Activated T-cell treated with anti-CD3 and anti-CD28 coated beads, Interleukin-2, amount 50 U/mL, for 72 hours (primary cell): ENCODE data around the gene TAB3. TPM values are rescaled to one million over a fixed set of nuclear protein-coding genes. Genes with fewer than 3 reads are reported as not detected.
"Not testable (repeated sequence)": the region's sequence is repeated elsewhere in the genome, so short reads cannot be mapped to it uniquely, and the experiment has no call there.

Experiments used
- ATAC-seq, 2 donors: fragments of 150-1000 bp; cut with Tn5 transposase; replicated peaks in 1 of 2; 2 replicates each; pipeline ENCODE4 v1.10.0; 2021; ENCODE audit warnings: moderate library complexity in 2 of 2, mild to moderate bottlenecking in 1 of 2
- DNase-seq, 2 donors: peaks; one replicate each; pipeline ENCODE4 v3.0.0; 2021 to 2022; ENCODE audit warnings: mixed read lengths in 1 of 2
- H3K27ac Mint-ChIP-seq: one replicate; pipeline ENCODE4 v1.8.0; 2022; ENCODE audit warnings: mild to moderate bottlenecking, moderate library complexity, mixed read lengths
- H3K27me3 Mint-ChIP-seq: one replicate; pipeline ENCODE4 v1.8.0; 2022; ENCODE audit warnings: low read depth, mixed read lengths
- H3K36me3 Mint-ChIP-seq, 2 donors: one replicate each; pipeline ENCODE4 v1.8.0; 2022; ENCODE audit warnings: mixed read lengths in 2 of 2, mild to moderate bottlenecking in 1 of 2; ENCODE audit not compliant: insufficient read depth in 2 of 2
- H3K4me1 Mint-ChIP-seq: one replicate; pipeline ENCODE4 v1.8.0; 2022; ENCODE audit warnings: low read depth, mixed read lengths
- H3K4me3 Mint-ChIP-seq, 2 donors: one replicate each; pipeline ENCODE4 v1.8.0; 2022; ENCODE audit warnings: mild to moderate bottlenecking in 2 of 2, mixed read lengths in 2 of 2, moderate library complexity in 2 of 2
- H3K9me3 Mint-ChIP-seq, 2 donors: one replicate each; pipeline ENCODE4 v1.8.0; 2022; ENCODE audit warnings: mixed read lengths in 2 of 2
- total RNA-seq, 2 donors: library from RNA; stranded (reverse); gene quantifications; one replicate each; pipeline ENCODE4 v1.2.3, GENCODE V29; 2022

Gene TAB3
- total RNA-seq, 2 donors from 2014 or later = 20.8 to 27.5 TPM

DNA sequence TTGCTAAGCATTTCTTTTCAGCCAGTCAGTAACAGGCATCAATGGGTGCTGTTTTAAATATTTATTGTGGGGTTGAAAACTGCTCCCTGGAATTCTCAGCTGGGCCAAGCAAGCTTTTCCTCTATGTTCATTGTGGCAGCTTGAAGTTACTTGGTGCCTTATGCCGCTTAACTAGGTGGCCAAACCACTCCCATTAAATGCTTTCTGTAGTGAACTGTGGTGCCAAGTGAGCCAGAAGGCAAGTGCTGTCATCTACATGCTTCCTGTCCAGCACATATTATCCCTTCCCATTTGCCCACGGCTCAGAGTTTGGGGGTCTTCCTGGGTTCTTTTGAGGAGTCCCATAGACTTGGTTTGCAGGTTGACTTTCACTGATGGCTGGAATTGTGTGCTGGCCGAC lies 64.8 kb downstream of the TAB3 start:
- H3K4me3 Mint-ChIP-seq = no peak overlapping the region
- H3K27ac Mint-ChIP-seq = no peak overlapping the region
- peaks cover 12% of the 10 kb centered on the region for H3K27me3 Mint-ChIP-seq
- H3K9me3 Mint-ChIP-seq = no peaks in the 10 kb centered on the region
- peaks cover 16% of the 10 kb centered on the region for H3K4me1 Mint-ChIP-seq
- DNase-seq = no peak
- H3K36me3 Mint-ChIP-seq = peaks cover 0 to under 1% of the 10 kb centered on the region in 2 donors
- no peak for ATAC-seq

DNA sequence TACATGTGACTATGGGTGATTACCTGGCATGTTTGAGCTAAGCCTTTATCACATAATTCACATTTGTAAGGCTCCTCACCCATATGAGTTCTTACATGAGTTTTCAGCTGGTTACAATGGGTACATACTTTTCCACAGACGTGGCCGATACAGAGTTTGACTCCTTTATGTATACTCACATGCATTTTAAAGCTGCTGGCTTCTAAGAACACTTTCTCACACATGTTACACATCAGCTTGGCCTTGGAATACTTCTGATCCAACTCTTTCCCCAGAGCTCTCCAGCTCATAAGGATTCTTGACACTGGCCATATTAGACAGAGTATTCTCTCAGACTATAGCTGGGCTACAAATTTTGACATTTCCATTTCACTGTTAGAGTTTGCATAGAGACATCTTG lies 66.3 kb downstream of the TAB3 start:
- DNase-seq = no peak
- no peak overlapping the region for H3K4me3 Mint-ChIP-seq
- ATAC-seq = no peak
- H3K36me3 Mint-ChIP-seq = no peaks in the 10 kb centered on the region
- H3K27me3 Mint-ChIP-seq = peaks cover 15% of the 10 kb centered on the region
- no peak overlapping the region for H3K27ac Mint-ChIP-seq
- peaks cover 15% of the 10 kb centered on the region for H3K4me1 Mint-ChIP-seq
- no peaks in the 10 kb centered on the region for H3K9me3 Mint-ChIP-seq

DNA sequence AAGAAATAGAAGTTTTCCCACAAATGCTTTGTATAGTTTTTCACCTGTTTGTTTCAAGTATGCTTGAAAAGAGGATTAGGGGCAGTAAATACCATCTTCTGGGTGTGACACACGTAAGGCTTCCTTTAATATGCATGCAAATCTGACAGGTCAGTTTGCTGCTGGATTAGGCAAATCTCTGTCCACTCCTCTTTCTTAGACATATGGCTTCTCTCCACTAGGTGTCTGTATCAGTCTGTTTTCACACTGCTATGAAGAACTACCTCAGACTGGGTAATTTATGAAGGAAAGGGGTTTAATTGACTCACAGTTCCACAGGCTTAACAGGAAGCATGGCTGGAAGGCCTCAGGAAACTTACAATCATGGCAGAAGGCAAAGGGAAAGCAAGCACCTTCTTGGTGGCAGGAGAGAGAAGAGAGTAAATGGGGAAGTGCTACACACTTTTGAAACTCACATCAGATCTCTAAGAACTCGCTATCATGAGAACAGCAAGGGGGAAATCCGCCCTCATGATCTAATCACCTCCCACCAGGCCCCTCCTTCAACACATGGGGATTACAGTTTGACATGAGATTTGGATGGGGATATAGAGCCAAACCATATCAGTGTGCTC lies 66.9 kb downstream of the TAB3 start:
- ATAC-seq = no peak
- no peak overlapping the region for H3K27ac Mint-ChIP-seq
- no peaks in the 10 kb centered on the region for H3K9me3 Mint-ChIP-seq
- H3K4me1 Mint-ChIP-seq = peaks cover 15% of the 10 kb centered on the region
- H3K4me3 Mint-ChIP-seq = no peak overlapping the region
- H3K27me3 Mint-ChIP-seq = peaks cover 15% of the 10 kb centered on the region
- DNase-seq = no peak
- H3K36me3 Mint-ChIP-seq = no peaks in the 10 kb centered on the region

DNA sequence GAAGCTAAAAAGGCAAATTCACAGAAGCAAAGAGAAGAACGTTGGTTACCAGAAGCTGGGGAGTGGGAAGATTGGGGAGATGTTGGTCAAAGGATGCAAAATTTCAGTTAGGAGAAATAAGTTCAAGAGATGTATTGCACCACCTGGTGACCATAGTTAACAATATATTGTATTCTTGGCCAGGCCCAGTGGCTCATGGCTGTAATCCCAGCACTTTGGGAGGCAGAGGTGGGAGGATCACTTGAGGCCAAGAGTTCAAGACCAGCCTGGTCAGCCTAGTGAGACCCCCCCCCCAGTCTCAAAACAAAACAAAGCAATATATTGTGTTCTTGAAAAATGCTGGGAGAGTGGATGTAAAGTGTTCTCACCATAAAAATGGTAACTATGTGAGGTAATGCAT lies 67.9 kb downstream of the TAB3 start:
- H3K4me1 Mint-ChIP-seq = peaks cover 11% of the 10 kb centered on the region
- DNase-seq = no peak
- H3K4me3 Mint-ChIP-seq = no peak overlapping the region
- no peaks in the 10 kb centered on the region for H3K36me3 Mint-ChIP-seq
- H3K27me3 Mint-ChIP-seq = peaks cover 15% of the 10 kb centered on the region
- H3K9me3 Mint-ChIP-seq = no peaks in the 10 kb centered on the region
- ATAC-seq = no peak
- H3K27ac Mint-ChIP-seq = no peak overlapping the region

DNA sequence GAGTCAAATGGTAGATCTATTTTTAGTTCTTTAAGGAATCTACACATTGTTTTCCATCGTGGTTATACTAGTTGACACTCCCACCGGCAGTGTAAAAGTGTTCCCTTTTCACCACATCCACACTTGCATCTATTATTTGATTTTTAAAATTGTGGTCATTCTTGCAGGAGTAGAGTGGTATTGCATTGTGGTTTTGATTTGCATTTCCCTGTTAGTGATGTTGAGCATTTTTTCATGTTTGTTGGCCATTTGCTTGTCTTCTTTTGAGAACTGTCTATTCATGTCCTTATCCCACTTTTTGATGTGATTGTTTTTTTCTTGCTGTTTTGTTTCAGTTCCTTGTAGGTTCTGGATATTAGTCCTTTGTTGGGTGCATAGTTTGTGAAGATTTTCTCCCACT lies 70.0 kb downstream of the TAB3 start:
- no peak overlapping the region for H3K27ac Mint-ChIP-seq
- H3K27me3 Mint-ChIP-seq = peaks cover 15% of the 10 kb centered on the region
- H3K9me3 Mint-ChIP-seq = no peaks in the 10 kb centered on the region
- H3K4me3 Mint-ChIP-seq = no peak overlapping the region
- no peaks in the 10 kb centered on the region for H3K36me3 Mint-ChIP-seq
- DNase-seq = no peak
- ATAC-seq = no peak
- peaks cover 5% of the 10 kb centered on the region for H3K4me1 Mint-ChIP-seq

DNA sequence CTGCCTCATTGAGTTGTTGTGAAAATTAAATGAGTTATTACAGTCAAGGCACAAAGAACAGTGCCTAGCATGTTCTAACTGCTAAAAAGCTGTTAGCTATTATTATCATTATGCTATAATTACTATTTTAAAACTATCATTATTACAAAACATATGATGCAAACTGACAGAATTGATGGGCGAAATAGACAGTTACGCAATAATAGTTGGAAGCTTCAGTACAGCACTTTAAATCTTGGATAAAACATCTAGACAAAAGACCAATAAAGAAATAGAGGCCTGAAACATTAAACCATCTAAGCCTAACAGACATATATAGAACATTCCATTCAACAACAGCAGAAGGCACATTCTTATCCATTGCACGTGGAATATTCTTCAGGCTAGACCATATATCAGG lies 73.0 kb downstream of the TAB3 start:
- Mint-ChIP-seq H3K36me3 (no peaks in the 10 kb centered on the region), H3K4me1 (no peaks in the 10 kb centered on the region), H3K9me3 (no peaks in the 10 kb centered on the region), H3K4me3 (no peak overlapping the region), H3K27me3 (peaks cover 15% of the 10 kb centered on the region), H3K27ac (no peak overlapping the region)
- no peak for ATAC-seq
- no peak for DNase-seq

DNA sequence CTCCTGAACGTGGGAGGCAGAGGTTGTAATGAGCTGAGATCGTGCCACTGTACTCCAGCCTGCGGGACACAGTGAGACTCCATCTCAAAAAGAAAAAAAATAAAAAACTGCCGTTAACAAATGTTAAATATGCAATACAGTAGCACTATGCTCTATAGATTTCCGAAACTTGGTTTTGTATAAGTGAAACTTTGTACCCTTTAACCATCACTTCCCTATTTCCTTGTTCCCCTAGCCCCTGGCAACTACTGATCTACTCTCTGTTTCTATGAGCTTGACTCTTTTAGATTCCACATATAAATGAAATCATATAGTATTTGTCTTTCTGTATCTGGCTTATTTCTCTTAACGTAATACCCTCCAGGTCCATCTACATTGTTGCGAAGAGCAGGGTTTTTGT lies 74.1 kb downstream of the TAB3 start:
- DNase-seq (no peak), ATAC-seq (no peak)
- Mint-ChIP-seq H3K4me3 (no peak overlapping the region), H3K9me3 (no peaks in the 10 kb centered on the region), H3K36me3 (no peaks in the 10 kb centered on the region), H3K27ac (no peak overlapping the region), H3K27me3 (peaks cover 11% of the 10 kb centered on the region), H3K4me1 (no peaks in the 10 kb centered on the region)

DNA sequence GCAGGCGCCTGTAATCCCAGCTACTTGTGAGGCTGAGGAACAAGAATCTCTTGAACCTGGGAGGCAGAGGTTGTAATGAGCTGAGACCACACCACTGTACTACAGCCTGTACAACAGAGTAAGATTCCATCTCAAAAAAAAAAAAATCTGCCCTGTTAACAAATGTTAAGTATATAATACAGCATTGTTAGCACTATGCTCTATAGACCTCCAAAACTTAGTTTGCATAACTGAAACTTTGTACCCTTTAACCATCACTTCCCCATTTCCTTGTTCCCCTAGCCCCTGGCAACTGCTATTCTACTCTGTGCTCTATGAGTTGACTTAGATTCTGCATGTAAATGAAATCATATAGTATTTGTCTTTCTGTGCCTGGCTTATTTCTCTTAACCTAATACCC lies 76.7 kb downstream of the TAB3 start:
- H3K4me1 Mint-ChIP-seq = no peaks in the 10 kb centered on the region
- DNase-seq = no peak
- ATAC-seq = no peak
- H3K27me3 Mint-ChIP-seq = no peaks in the 10 kb centered on the region
- peaks cover 0 to 2% of the 10 kb centered on the region in 2 donors for H3K9me3 Mint-ChIP-seq
- no peak overlapping the region for H3K27ac Mint-ChIP-seq
- no peaks in the 10 kb centered on the region for H3K36me3 Mint-ChIP-seq
- no peak overlapping the region for H3K4me3 Mint-ChIP-seq

DNA sequence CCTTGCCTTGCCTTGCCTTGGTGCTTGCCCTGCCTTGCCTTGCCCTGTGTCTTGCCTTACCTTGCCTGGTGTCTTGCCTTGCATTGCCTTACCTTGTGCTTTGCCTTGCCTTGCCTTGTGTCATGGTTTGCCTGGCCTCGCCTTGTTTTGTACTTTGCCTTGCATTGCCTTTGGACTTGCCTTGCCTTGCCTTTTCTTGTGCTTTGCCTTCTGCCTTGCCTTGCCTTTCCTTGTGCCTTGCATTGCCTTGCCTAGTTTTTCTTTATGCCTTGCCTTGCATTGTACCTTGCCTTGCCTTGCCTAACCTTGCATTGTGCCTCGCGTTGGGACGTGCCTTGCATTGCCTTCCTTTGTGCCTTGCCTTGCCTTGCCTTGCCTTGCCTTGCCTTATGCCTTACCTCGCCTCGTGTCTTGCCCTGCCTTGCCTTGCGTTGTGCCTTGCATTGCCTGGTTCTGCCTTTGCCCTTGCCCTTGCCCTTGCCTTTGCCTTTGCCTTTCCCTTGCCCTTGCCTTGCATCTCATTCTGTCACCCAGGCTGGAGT lies 82.8 kb downstream of the TAB3 start:
- Mint-ChIP-seq H3K4me3 (no peak overlapping the region), H3K4me1 (no peaks in the 10 kb centered on the region), H3K9me3 (peaks cover 0 to 4% of the 10 kb centered on the region in 2 donors), H3K36me3 (peaks cover 0 to 2% of the 10 kb centered on the region in 2 donors), H3K27me3 (no peaks in the 10 kb centered on the region), H3K27ac (no peak overlapping the region)
- ATAC-seq = no peak
- DNase-seq = no peak

DNA sequence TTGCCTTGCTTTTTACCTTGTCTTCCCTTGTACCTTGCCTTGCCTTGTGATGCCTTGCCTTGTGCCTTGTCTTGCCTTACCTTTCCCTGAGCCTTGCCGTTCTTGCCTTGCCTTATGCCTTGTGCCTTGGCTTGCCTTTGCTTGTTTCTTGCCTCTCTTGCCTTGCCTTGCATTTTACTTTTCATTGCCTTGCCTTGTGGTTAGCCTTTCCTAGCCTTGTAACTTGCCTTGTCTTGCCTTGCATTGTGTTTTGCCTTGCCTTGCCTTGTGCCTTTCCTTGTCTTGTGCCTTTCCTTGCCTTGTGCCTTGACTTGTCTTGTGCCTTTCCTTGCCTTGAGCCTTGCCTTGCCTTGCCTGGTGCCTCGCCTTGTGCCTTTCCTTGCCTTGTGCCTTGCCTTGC lies 84.6 kb downstream of the TAB3 start:
- Mint-ChIP-seq H3K27me3 (no peaks in the 10 kb centered on the region), H3K4me1 (no peaks in the 10 kb centered on the region), H3K36me3 (peaks cover 0 to 2% of the 10 kb centered on the region in 2 donors), H3K9me3 (peaks cover 0 to 4% of the 10 kb centered on the region in 2 donors), H3K27ac (no peak overlapping the region), H3K4me3 (no peak overlapping the region)
- no peak for DNase-seq
- no peak for ATAC-seq

DNA sequence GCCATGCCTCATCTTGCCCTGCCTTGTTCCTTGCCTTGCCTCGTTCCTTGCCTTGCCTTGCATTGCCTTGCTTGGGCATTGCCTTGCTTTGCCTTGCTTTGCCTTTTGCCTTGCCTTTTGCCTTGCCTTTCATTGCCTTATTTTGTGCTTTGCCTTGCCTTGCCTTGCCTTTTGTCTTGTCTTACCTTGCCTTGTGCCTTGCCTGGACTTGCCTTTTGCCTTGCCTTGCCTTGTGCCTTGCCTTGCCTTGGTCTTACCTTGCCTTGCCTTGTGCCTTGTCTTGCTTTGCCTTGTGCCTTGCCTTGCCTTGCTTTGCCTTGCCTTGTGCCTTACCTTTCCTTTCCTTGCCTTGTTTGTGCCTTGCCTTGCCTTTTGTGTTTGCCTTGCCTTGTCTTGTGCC lies 88.2 kb downstream of the TAB3 start:
- DNase-seq (no peak), ATAC-seq (no peak)
- Mint-ChIP-seq H3K36me3 (no peaks in the 10 kb centered on the region), H3K4me1 (no peaks in the 10 kb centered on the region), H3K27ac (no peak overlapping the region), H3K9me3 (peaks cover 0 to 4% of the 10 kb centered on the region in 2 donors), H3K4me3 (no peak overlapping the region), H3K27me3 (no peaks in the 10 kb centered on the region)

DNA sequence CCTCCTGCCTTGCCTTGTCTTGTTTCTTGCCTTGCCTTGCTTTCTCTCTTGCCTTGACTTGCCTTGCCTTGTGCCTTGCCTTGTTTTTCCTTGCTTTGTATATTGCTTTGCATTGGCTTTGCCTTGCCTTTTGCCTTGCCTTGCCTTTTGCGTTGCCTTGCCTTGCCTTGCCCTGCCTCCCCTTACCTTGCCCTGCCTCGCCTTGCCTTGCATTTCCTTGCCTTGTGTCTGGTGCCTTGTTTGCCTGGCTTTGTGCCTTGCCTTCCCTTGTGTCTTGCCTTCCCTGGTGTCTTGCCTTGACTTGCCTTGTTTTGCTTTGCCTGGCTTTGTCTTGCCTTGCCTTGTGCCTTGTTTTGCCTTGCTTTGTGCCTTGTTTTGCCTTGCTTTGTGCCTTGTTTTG lies 89.7 kb downstream of the TAB3 start:
- Mint-ChIP-seq H3K9me3 (peaks cover 1 to 14% of the 10 kb centered on the region in 2 donors), H3K4me1 (no peaks in the 10 kb centered on the region), H3K36me3 (peaks cover 0 to 3% of the 10 kb centered on the region in 2 donors), H3K27ac (no peak overlapping the region), H3K27me3 (no peaks in the 10 kb centered on the region), H3K4me3 (no peak overlapping the region)
- DNase-seq = no peak
- no peak for ATAC-seq

DNA sequence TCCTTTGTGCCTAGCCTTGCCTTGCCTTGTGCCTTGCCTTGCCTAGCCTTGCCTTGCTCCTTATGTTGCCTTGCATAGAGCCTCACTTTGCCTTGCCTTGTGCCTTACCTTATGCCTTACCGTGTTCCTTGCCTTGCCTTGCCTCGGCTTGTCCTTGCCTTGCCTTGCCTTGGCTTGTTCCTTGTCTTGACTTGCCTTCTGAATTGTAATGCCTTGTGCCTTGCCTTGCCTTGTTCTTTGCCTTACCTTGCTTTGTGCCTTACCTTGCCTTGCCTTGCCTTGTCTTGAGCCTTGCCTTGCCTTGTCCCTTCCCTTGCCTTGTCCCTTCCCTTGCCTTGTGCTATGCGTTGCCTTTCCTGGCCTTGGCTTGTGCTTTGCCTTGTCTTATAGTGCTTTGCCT lies 90.2 kb downstream of the TAB3 start:
- peaks cover 1 to 19% of the 10 kb centered on the region in 2 donors for H3K9me3 Mint-ChIP-seq
- H3K4me1 Mint-ChIP-seq = no peaks in the 10 kb centered on the region
- H3K27me3 Mint-ChIP-seq = no peaks in the 10 kb centered on the region
- DNase-seq (no peak), ATAC-seq (no peak)
- peaks cover 0 to 3% of the 10 kb centered on the region in 2 donors for H3K36me3 Mint-ChIP-seq
- no peak overlapping the region for H3K27ac Mint-ChIP-seq
- H3K4me3 Mint-ChIP-seq = no peak overlapping the region

DNA sequence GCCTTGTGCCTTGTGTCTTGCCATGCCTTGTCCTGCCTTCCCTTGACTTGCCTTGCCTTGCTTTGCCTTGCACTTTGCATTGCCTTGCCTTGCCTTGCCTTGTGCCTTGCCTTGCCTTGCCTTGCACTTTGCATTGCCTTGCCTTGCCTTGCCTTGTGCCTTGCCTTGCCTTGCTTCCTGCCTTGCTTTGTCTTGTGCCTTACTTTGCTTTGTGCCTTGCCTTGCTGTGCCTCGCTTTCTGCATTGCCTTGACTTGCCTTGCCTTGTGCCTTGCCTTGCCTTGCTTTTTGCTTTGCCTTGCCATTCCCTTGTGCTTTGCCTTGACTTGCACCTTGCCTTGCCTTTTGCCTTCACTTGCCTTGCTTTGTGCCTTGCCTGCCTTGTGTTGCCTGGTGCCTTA lies 91.8 kb downstream of the TAB3 start:
- ATAC-seq, H3K36me3 Mint-ChIP-seq, DNase-seq, H3K4me1 Mint-ChIP-seq, H3K4me3 Mint-ChIP-seq, H3K27ac Mint-ChIP-seq, H3K27me3 Mint-ChIP-seq: not testable (repeated sequence)
- peaks cover 4 to 33% of the 10 kb centered on the region in 2 donors for H3K9me3 Mint-ChIP-seq
